ENCODE results near the gene CENPV. TPM values are rescaled to one million over a fixed set of nuclear protein-coding genes. Genes with fewer than 3 reads are reported as not detected.
"Not testable (repeated sequence)": the region's sequence is repeated elsewhere in the genome, so short reads cannot be mapped to it uniquely, and the experiment has no call there.

CENPV gene
- total RNA-seq (2014; rRNA removed; shearing (Covaris generic)): 44.6 and 46.7 TPM in 2 replicates

GRCh38 chr17:16353317-16354174 lies at the start of gene CENPV:
TSS of gene CENPV (minus strand) at chr17:16353469. CDS start at chr17:16353436, 33 bp downstream.
- DNase-seq (ENCODE audit: low spot score): peak; percentile 41
- in situ Hi-C loops (cut with HindIII; ENCODE audit: low sequenced_read_pairs): no loop called here

GRCh38 chr17:16398270-16399267 lies 45.3 kb upstream of the CENPV start:
- in situ Hi-C loops (cut with HindIII; ENCODE audit: low sequenced_read_pairs): no loop called here
- no peak for DNase-seq (ENCODE audit: low spot score)

- DNase-seq (ENCODE audit: low spot score); in situ Hi-C loops (cut with HindIII; ENCODE audit: low sequenced_read_pairs): not testable (repeated sequence)
These were observed 43.4 kb upstream of the CENPV start for GRCh38 chr17:16396693-16397092.

- in situ Hi-C loops (cut with HindIII; ENCODE audit: low sequenced_read_pairs): not testable (repeated sequence)
These were observed 42.6 kb upstream of the CENPV start for GRCh38 chr17:16395887-16396286.

GRCh38 chr17:16392491-16392890 lies 39.2 kb upstream of the CENPV start:
- in situ Hi-C loops (cut with HindIII; ENCODE audit: low sequenced_read_pairs); DNase-seq (ENCODE audit: low spot score): not testable (repeated sequence)

More at GRCh38 chr17:16395887-16396286, 42.6 kb upstream of the CENPV start:
- DNase-seq (ENCODE audit: low spot score): peak; percentile 87

GRCh38 chr17:16391451-16391850 lies 38.2 kb upstream of the CENPV start:
- no peak for DNase-seq (ENCODE audit: low spot score)
- in situ Hi-C loops (cut with HindIII; ENCODE audit: low sequenced_read_pairs): no loop called here

GRCh38 chr17:16386126-16386507 lies 32.8 kb upstream of the CENPV start:
- DNase-seq (ENCODE audit: low spot score); in situ Hi-C loops (cut with HindIII; ENCODE audit: low sequenced_read_pairs): not testable (repeated sequence)

GRCh38 chr17:16384557-16384956 lies 31.3 kb upstream of the CENPV start:
- in situ Hi-C loops (cut with HindIII; ENCODE audit: low sequenced_read_pairs): no loop called here
- DNase-seq (ENCODE audit: low spot score): no peak

GRCh38 chr17:16383772-16384287 lies 30.6 kb upstream of the CENPV start:
- in situ Hi-C loops (cut with HindIII; ENCODE audit: low sequenced_read_pairs): no loop called here
- no peak for DNase-seq (ENCODE audit: low spot score)

- in situ Hi-C loops (cut with HindIII; ENCODE audit: low sequenced_read_pairs): no loop called here
- no peak for DNase-seq (ENCODE audit: low spot score)
These were observed 29.9 kb upstream of the CENPV start for GRCh38 chr17:16383216-16383615.

GRCh38 chr17:16381496-16381820 lies 28.2 kb upstream of the CENPV start:
- DNase-seq (ENCODE audit: low spot score): no peak
- in situ Hi-C loops (cut with HindIII; ENCODE audit: low sequenced_read_pairs): no loop called here

- in situ Hi-C loops (cut with HindIII; ENCODE audit: low sequenced_read_pairs): no loop called here
- peak; percentile 94 for DNase-seq (ENCODE audit: low spot score)
These were observed 27.6 kb upstream of the CENPV start, which contains the start of gene UBB for GRCh38 chr17:16380640-16381495. TSS of gene UBB (plus strand) at chr17:16381091. CDS start at chr17:16381908, 817 bp downstream.

GRCh38 chr17:16379654-16380053 lies 26.4 kb upstream of the CENPV start:
- in situ Hi-C loops (cut with HindIII; ENCODE audit: low sequenced_read_pairs): no loop called here

GRCh38 chr17:16378636-16379282 lies 25.5 kb upstream of the CENPV start:
- in situ Hi-C loops (cut with HindIII; ENCODE audit: low sequenced_read_pairs): no loop called here
- DNase-seq (ENCODE audit: low spot score): no peak

More at GRCh38 chr17:16379654-16380053, 26.4 kb upstream of the CENPV start:
- no peak for DNase-seq (ENCODE audit: low spot score)

- DNase-seq (ENCODE audit: low spot score): no peak
- in situ Hi-C loops (cut with HindIII; ENCODE audit: low sequenced_read_pairs): no loop called here
These were observed 24.7 kb upstream of the CENPV start for GRCh38 chr17:16377941-16378341.

- no peak for DNase-seq (ENCODE audit: low spot score)
- in situ Hi-C loops (cut with HindIII; ENCODE audit: low sequenced_read_pairs): no loop called here
These were observed 21.1 kb upstream of the CENPV start for GRCh38 chr17:16374146-16374938.

- no peak for DNase-seq (ENCODE audit: low spot score)
- in situ Hi-C loops (cut with HindIII; ENCODE audit: low sequenced_read_pairs): no loop called here
These were observed 18.5 kb upstream of the CENPV start for GRCh38 chr17:16371742-16372141.

All from G401 (cell line).